ENCODE results near the gene VPS16.

The VPS16 gene

DNA sequence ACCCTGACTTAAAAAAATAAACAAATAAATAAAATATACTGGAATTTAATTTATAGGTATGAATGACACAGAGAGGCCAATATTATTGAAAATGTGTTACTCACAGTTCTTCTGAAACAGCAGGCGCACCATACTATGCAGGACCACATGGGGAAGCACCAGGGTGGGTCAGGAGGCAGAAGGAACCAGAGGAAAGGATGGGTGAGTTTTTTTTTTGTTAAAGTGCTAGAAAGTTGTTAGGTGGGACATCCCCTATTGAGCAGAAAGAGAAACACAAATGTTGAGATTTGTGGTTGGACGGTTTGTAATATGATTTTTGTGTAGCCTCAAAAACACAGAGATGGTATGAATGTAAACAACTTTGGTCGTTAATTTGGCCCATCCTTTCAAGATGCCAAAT is 58.7 kb downstream of the VPS16 start:
- Histone ChIP-seq H3K9me3 (ENCODE audit: low read depth, low read length) (no peaks in the 10 kb centered on the region; the same call in 1 of the 2 replicates), H3K36me3 (ENCODE audit: insufficient read depth, low read length) (no peaks in the 10 kb centered on the region), H3K4me3 (no peak overlapping the region), H3K27ac (no peak overlapping the region), H3K9ac (ENCODE audit: insufficient read length) (no peak overlapping the region)
- TF ChIP-seq POLR2AphosphoS5 (IDR thresholded peaks at IDR 0.05; ENCODE audit: borderline replicate concordance, low read depth, low read length) (no peak), FOXP2 (optimal IDR thresholded peaks at IDR 0.05; ENCODE audit: control extremely low read depth, extremely low read length, insufficient read depth) (no peak), EZH2 (IDR thresholded peaks at IDR 0.05) (no peak)
- no peak for DNase-seq (ENCODE audit: low read depth, low spot score)

GRCh38 chr20:2900845-2901592 is 60.5 kb downstream of the VPS16 start:
- 0 out of 2 replicates have a peak overlapping the region, but pooled peaks have one; percentile 48 for H3K27ac ChIP-seq
- H3K4me3 ChIP-seq = no peak overlapping the region
- no peak overlapping the region for H3K9ac ChIP-seq (ENCODE audit: insufficient read length)
- no peak for TF ChIP-seq FOXP2 (optimal IDR thresholded peaks at IDR 0.05; ENCODE audit: control extremely low read depth, extremely low read length, insufficient read depth)
- no peak for TF ChIP-seq POLR2AphosphoS5 (IDR thresholded peaks at IDR 0.05; ENCODE audit: borderline replicate concordance, low read depth, low read length)
- TF ChIP-seq EZH2 (IDR thresholded peaks at IDR 0.05) = no peak
- no peaks in the 10 kb centered on the region for H3K36me3 ChIP-seq (ENCODE audit: insufficient read depth, low read length)
- H3K9me3 ChIP-seq (ENCODE audit: low read depth, low read length) = no peaks in the 10 kb centered on the region
- DNase-seq (ENCODE audit: low read depth, low spot score) = no peak

GRCh38 chr20:2902291-2902690 is 61.7 kb downstream of the VPS16 start:
- Histone ChIP-seq H3K27ac (no peak overlapping the region), H3K36me3 (ENCODE audit: insufficient read depth, low read length) (no peaks in the 10 kb centered on the region)

DNA sequence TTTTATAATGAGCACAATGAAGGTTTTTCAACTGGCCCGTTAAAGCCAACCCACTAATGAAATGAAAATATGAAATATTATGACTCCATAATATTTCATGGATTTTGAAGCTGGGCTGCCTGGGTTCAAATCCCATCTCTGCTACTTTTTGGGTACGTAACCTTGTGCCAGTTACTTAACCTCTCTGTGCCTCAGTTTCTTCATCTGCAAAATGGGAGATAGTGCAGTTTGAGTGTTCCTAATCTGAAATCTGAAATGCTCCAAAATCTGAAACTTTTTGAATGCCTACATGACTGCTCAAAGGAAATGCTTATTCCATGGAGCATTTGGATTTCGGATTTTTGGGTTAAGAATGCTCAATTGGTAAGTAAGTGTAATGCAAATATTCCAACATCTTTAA is 62.3 kb downstream of the VPS16 start:
- Histone ChIP-seq H3K9me3 (ENCODE audit: low read depth, low read length) (no peaks in the 10 kb centered on the region), H3K36me3 (ENCODE audit: insufficient read depth, low read length) (no peaks in the 10 kb centered on the region), H3K9ac (ENCODE audit: insufficient read length) (no peak overlapping the region), H3K4me3 (no peak overlapping the region), H3K27ac (no peak overlapping the region)
- no peak for DNase-seq (ENCODE audit: low read depth, low spot score)
- TF ChIP-seq FOXP2 (optimal IDR thresholded peaks at IDR 0.05; ENCODE audit: control extremely low read depth, extremely low read length, insufficient read depth) (no peak), EZH2 (IDR thresholded peaks at IDR 0.05) (no peak), POLR2AphosphoS5 (IDR thresholded peaks at IDR 0.05; ENCODE audit: borderline replicate concordance, low read depth, low read length) (no peak)

More at GRCh38 chr20:2902291-2902690, 61.7 kb downstream of the VPS16 start:
- TF ChIP-seq POLR2AphosphoS5 (IDR thresholded peaks at IDR 0.05; ENCODE audit: borderline replicate concordance, low read depth, low read length) (no peak), FOXP2 (optimal IDR thresholded peaks at IDR 0.05; ENCODE audit: control extremely low read depth, extremely low read length, insufficient read depth) (no peak), EZH2 (IDR thresholded peaks at IDR 0.05) (no peak)
- Histone ChIP-seq H3K9me3 (ENCODE audit: low read depth, low read length) (no peaks in the 10 kb centered on the region), H3K9ac (ENCODE audit: insufficient read length) (no peak overlapping the region), H3K4me3 (no peak overlapping the region)
- DNase-seq (ENCODE audit: low read depth, low spot score) = no peak

GRCh38 chr20:2903686-2904085 is 63.1 kb downstream of the VPS16 start:
- H3K36me3 ChIP-seq (ENCODE audit: insufficient read depth, low read length) = no peaks in the 10 kb centered on the region
- TF ChIP-seq POLR2AphosphoS5 (IDR thresholded peaks at IDR 0.05; ENCODE audit: borderline replicate concordance, low read depth, low read length) (no peak), EZH2 (IDR thresholded peaks at IDR 0.05) (no peak), FOXP2 (optimal IDR thresholded peaks at IDR 0.05; ENCODE audit: control extremely low read depth, extremely low read length, insufficient read depth) (no peak)
- H3K4me3 ChIP-seq = no peak overlapping the region
- H3K27ac ChIP-seq = no peak overlapping the region
- no peak overlapping the region for H3K9ac ChIP-seq (ENCODE audit: insufficient read length)
- H3K9me3 ChIP-seq (ENCODE audit: low read depth, low read length) = no peaks in the 10 kb centered on the region
- DNase-seq (ENCODE audit: low read depth, low spot score) = no peak

- TF ChIP-seq POLR2AphosphoS5 (IDR thresholded peaks at IDR 0.05; ENCODE audit: borderline replicate concordance, low read depth, low read length) (no peak), FOXP2 (optimal IDR thresholded peaks at IDR 0.05; ENCODE audit: control extremely low read depth, extremely low read length, insufficient read depth) (no peak), EZH2 (IDR thresholded peaks at IDR 0.05) (no peak)
- H3K27ac ChIP-seq = no peak overlapping the region
- H3K4me3 ChIP-seq = no peak overlapping the region
- no peaks in the 10 kb centered on the region; the same call in 1 of the 2 replicates for H3K36me3 ChIP-seq (ENCODE audit: insufficient read depth, low read length)
- no peaks in the 10 kb centered on the region for H3K9me3 ChIP-seq (ENCODE audit: low read depth, low read length)
- H3K9ac ChIP-seq (ENCODE audit: insufficient read length) = no peak overlapping the region
- DNase-seq (ENCODE audit: low read depth, low spot score) = no peak
These were observed 67.0 kb downstream of the VPS16 start for GRCh38 chr20:2907519-2907918.

DNA sequence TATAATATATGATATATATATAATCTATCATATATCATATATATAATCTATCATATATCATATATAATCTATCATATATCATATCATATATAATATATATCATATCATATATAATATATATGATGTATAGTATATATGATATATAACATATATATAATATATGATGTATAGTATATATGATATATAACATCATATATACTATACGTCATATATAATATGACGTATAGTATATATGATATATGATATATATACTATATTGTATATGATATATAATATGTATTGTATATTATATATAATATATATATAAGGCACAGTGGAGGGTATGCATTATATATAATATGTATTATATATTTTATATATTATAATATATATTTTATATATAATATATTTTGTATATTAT is 69.4 kb downstream of the VPS16 start:
- Histone ChIP-seq H3K27ac (no peak overlapping the region), H3K9me3 (ENCODE audit: low read depth, low read length) (no peaks in the 10 kb centered on the region), H3K4me3 (no peak overlapping the region), H3K36me3 (ENCODE audit: insufficient read depth, low read length) (no peaks in the 10 kb centered on the region; the same call in 1 of the 2 replicates), H3K9ac (ENCODE audit: insufficient read length) (no peak overlapping the region)
- TF ChIP-seq POLR2AphosphoS5 (IDR thresholded peaks at IDR 0.05; ENCODE audit: borderline replicate concordance, low read depth, low read length) = no peak
- no peak for TF ChIP-seq EZH2 (IDR thresholded peaks at IDR 0.05)
- TF ChIP-seq FOXP2 (optimal IDR thresholded peaks at IDR 0.05; ENCODE audit: control extremely low read depth, extremely low read length, insufficient read depth) = no peak
- no peak for DNase-seq (ENCODE audit: low read depth, low spot score)

DNA sequence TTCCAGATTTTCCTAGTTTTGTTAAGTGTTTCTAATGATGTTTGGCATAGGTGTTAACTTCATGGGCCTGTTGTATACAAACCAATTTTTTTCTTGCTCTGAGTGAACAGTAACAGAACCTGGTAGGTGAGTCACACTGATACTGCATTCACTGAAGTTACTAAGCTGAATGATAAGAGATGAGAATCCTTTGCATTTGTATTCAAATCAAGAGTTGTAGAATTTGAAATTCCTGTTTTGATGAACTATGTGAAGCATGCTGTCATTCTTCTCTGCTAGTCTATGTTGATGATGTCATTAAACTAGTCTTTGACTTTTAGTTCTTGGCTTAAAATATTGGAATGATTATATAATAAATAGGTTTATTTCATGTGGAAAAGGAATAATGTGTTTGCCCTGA is 70.7 kb downstream of the VPS16 start:
- Histone ChIP-seq H3K9ac (ENCODE audit: insufficient read length) (no peak overlapping the region), H3K9me3 (ENCODE audit: low read depth, low read length) (no peaks in the 10 kb centered on the region), H3K4me3 (no peak overlapping the region), H3K36me3 (ENCODE audit: insufficient read depth, low read length) (no peaks in the 10 kb centered on the region; the same call in 1 of the 2 replicates), H3K27ac (no peak overlapping the region)
- no peak for DNase-seq (ENCODE audit: low read depth, low spot score)
- TF ChIP-seq EZH2 (IDR thresholded peaks at IDR 0.05) (no peak), POLR2AphosphoS5 (IDR thresholded peaks at IDR 0.05; ENCODE audit: borderline replicate concordance, low read depth, low read length) (no peak), FOXP2 (optimal IDR thresholded peaks at IDR 0.05; ENCODE audit: control extremely low read depth, extremely low read length, insufficient read depth) (no peak)
